Suprapubic skin (tissue), 4 donors: Measurements from ENCODE around the gene FAT4. TPM values are rescaled to one million over a fixed set of nuclear protein-coding genes. Genes with fewer than 3 reads are reported as not detected.
A peak's percentile ranks its signal among the peaks of the same experiment; 100 is the strongest.

Source experiments
- DNase-seq, 2 donors: peaks; one replicate each; pipeline ENCODE4 v3.0.0-alpha.2; 2019; ENCODE audit warnings: low spot score in 2 of 2
- H3K27ac ChIP-seq: fragments of 200-600 bp; sonication (generic); one replicate; pipeline ENCODE4 v1.5.1; 2019
- H3K27me3 ChIP-seq: fragments of 200-600 bp; sonication (generic); one replicate; pipeline ENCODE4 v1.5.1; 2019
- H3K36me3 ChIP-seq: fragments of 200-600 bp; sonication (generic); one replicate; pipeline ENCODE4 v1.5.1; 2019
- H3K4me1 ChIP-seq: fragments of 200-600 bp; sonication (generic); one replicate; pipeline ENCODE4 v1.5.1; 2019
- H3K4me3 ChIP-seq: fragments of 200-600 bp; sonication (generic); one replicate; pipeline ENCODE4 v1.5.1; 2019; ENCODE audit warnings: mild to moderate bottlenecking
- H3K9me3 ChIP-seq: fragments of 200-600 bp; sonication (generic); one replicate; pipeline ENCODE4 v1.5.1; 2019
- EP300 ChIP-seq: sonication (generic); formaldehyde crosslinking; IDR thresholded peaks from one replicate; pipeline ENCODE4 v1.6.1; 2017; ENCODE audit warnings: antibody characterized with exemption
- POLR2A ChIP-seq, 2 donors: fragments of 450-650 bp; IDR thresholded peaks; one replicate each; pipeline ENCODE4 v1.6.1; 2017; ENCODE audit warnings: antibody characterized with exemption in 2 of 2, mild to moderate bottlenecking in 2 of 2, moderate library complexity in 2 of 2
- POLR2AphosphoS5 ChIP-seq, 3 donors: sonication (generic); formaldehyde crosslinking; IDR thresholded peaks; one replicate each; pipeline ENCODE4 v1.6.1; 2017; ENCODE audit warnings: antibody characterized with exemption in 3 of 3
- WGBS: methylation state at CpG from one replicate; pipeline ENCODE4 v1.1.5; 2018; 5-methylcytosine and 5-hydroxymethylcytosine counted together
- total RNA-seq, 4 donors: library from RNA; depleted of rRNA; stranded (reverse); fragments of >200 nt; gene quantifications; one replicate each; pipeline ENCODE4 v1.1.0, GENCODE V29; 2016
- TF ChIP-seq, protein P1 (sequence below), 2 donors: fragments of 200-600 bp in 1 of 2; fragments of 450-650 bp in 1 of 2; sonication (generic) in 1 of 2; IDR thresholded peaks; one replicate each; pipeline ENCODE4 v1.5.1; 2016 to 2019; ENCODE audit warnings: antibody characterized with exemption in 2 of 2, mild to moderate bottlenecking in 1 of 2, moderate library complexity in 1 of 2

Gene FAT4, protein sequence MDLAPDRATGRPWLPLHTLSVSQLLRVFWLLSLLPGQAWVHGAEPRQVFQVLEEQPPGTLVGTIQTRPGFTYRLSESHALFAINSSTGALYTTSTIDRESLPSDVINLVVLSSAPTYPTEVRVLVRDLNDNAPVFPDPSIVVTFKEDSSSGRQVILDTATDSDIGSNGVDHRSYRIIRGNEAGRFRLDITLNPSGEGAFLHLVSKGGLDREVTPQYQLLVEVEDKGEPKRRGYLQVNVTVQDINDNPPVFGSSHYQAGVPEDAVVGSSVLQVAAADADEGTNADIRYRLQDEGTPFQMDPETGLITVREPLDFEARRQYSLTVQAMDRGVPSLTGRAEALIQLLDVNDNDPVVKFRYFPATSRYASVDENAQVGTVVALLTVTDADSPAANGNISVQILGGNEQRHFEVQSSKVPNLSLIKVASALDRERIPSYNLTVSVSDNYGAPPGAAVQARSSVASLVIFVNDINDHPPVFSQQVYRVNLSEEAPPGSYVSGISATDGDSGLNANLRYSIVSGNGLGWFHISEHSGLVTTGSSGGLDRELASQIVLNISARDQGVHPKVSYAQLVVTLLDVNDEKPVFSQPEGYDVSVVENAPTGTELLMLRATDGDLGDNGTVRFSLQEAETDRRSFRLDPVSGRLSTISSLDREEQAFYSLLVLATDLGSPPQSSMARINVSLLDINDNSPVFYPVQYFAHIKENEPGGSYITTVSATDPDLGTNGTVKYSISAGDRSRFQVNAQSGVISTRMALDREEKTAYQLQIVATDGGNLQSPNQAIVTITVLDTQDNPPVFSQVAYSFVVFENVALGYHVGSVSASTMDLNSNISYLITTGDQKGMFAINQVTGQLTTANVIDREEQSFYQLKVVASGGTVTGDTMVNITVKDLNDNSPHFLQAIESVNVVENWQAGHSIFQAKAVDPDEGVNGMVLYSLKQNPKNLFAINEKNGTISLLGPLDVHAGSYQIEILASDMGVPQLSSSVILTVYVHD (N-terminal part only)
- 1 to 10 TPM; 2.2 to 5.4 (median 3.7) TPM for total RNA-seq

DNA sequence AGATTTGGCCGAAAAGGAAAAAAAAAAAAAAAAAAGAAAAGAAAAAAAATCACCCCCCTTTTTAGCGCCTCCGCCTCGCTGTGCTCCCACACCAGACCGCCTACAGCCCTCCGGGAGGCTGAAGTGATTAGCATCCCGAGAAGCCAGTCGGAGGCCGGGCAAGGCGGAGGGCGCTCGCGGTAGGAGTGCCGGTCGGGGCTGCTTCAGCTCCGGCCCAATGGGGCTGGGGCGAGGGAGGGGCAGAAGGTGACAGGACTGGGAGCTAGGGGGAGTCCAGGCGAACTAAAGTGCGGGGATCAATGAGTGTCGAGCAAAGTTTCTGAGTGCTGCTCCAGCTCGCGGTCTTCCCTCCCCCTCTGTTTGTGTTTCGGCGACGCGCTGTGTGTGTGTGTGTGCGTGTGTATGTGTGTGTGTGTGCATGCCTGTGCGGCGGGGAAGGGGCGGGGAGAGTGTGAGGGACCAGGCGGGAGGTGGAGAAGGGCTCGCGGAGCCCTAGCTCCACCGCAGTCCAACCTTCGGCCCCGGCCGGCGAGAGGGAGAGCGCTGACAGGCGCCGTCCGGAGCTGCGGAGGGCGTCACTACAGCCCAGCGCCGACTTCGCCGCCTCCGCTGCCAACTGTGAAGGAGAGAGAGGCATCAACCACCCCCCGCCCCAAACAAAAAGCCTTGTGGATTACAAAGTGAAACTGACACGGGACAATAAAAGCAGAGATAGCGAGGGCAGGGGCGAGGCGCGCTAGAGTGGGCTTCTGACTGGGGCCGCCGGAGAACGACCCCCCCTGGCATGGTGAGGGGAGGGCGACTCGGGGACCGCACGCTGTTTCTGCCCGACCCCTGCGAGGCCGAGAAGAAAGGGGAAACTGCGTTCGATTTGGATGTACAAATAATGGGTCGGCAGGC is at the start of gene FAT4:
TSS of gene FAT4 (plus strand) at position 280 of the 900 bp plus-strand sequence. CDS start 1,457 bp downstream, outside the sequence.
- DNase-seq: peak; percentile 95 to 96
- Histone ChIP-seq H3K36me3 (no peaks in the 10 kb centered on the region), H3K4me1 (peaks cover 37% of the 10 kb centered on the region), H3K27ac (peak within 1 kb of the TSS; percentile 85), H3K27me3 (peaks cover 15% of the 10 kb centered on the region), H3K4me3 (peak within 1 kb of the TSS; percentile 73), H3K9me3 (peaks cover 4% of the 10 kb centered on the region)
- WGBS: under 1% methylated on average over 52 of the region's 68 CpGs
- no peak for TF ChIP-seq POLR2AphosphoS5 (IDR thresholded peaks at IDR 0.05)
- peak in 1 of 2 donors; percentile 62 for TF ChIP-seq POLR2A (IDR thresholded peaks at IDR 0.05)

DNA sequence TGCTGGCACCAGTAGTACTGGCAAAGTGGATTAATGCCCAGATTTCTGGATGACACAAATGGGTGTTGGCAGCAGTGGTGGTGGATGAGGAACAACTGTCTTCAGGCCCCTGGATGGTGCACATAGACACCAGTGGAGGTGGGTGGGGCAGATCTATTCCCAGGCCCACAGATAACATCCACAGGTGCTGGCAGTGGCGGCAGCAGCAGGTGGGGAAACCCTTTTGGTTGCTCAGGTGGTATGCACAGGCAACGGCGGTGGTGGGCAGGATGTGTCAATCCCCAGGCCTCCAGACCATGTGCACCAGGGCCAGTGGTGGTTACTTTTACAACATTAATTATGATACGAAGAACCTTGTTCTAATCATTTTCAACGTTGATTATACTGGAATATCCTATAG is 48.9 kb upstream of the FAT4 start:
- TF ChIP-seq, protein P1, sequence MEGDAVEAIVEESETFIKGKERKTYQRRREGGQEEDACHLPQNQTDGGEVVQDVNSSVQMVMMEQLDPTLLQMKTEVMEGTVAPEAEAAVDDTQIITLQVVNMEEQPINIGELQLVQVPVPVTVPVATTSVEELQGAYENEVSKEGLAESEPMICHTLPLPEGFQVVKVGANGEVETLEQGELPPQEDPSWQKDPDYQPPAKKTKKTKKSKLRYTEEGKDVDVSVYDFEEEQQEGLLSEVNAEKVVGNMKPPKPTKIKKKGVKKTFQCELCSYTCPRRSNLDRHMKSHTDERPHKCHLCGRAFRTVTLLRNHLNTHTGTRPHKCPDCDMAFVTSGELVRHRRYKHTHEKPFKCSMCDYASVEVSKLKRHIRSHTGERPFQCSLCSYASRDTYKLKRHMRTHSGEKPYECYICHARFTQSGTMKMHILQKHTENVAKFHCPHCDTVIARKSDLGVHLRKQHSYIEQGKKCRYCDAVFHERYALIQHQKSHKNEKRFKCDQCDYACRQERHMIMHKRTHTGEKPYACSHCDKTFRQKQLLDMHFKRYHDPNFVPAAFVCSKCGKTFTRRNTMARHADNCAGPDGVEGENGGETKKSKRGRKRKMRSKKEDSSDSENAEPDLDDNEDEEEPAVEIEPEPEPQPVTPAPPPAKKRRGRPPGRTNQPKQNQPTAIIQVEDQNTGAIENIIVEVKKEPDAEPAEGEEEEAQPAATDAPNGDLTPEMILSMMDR (IDR thresholded peaks at IDR 0.05): no peak
- TF ChIP-seq EP300 (no peak), POLR2AphosphoS5 (IDR thresholded peaks at IDR 0.05) (no peak), POLR2A (IDR thresholded peaks at IDR 0.05) (no peak)
- no peak overlapping the region for H3K27ac ChIP-seq
- no peaks in the 10 kb centered on the region for H3K9me3 ChIP-seq
- H3K36me3 ChIP-seq: no peaks in the 10 kb centered on the region
- no peak for DNase-seq
- H3K27me3 ChIP-seq: no peaks in the 10 kb centered on the region
- H3K4me1 ChIP-seq: peaks cover 12% of the 10 kb centered on the region
- H3K4me3 ChIP-seq: no peak overlapping the region
- WGBS: 95% methylated on average over 5 of the region's 5 CpGs

DNA sequence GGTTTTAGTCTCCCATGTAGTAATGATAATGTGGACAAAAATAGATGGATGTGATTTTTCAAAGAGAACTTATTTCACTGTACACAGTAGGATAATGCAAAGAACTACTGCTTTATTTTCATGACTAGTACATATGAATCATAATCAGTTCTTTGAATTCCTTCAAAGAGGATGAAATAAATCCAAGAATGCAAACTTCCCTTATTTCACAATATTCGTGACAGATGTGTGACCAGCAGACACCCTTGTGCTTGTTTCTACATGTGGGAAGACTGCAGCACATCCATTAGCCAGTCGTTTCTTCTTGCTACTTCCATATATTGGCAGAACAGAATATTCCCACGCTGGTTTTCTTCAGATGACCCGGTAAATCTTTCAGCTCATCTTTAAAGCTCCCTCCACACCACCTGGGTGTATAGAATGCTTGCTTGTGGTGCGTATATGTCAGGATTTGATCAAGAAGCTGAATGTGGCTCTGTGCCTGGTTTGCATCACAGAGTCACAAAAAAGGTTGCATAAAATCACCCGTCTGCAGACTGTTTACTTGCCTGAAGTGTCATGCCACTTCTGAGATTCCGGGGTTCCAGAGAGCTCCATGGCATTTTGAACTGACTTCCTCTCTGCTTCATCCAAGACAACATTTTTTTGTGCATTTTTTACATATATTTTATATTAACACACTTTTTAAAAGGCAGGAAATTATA is 47.7 kb upstream of the FAT4 start:
- H3K27ac ChIP-seq: peak overlapping the region; percentile 14
- no peaks in the 10 kb centered on the region for H3K36me3 ChIP-seq
- no peaks in the 10 kb centered on the region for H3K27me3 ChIP-seq
- no peak overlapping the region for H3K4me3 ChIP-seq
- DNase-seq: no peak
- peaks cover 12% of the 10 kb centered on the region for H3K4me1 ChIP-seq
- H3K9me3 ChIP-seq: no peaks in the 10 kb centered on the region
- 29% methylated on average over 7 of the region's 7 CpGs for WGBS
- TF ChIP-seq, protein P1 (IDR thresholded peaks at IDR 0.05): no peak
- TF ChIP-seq EP300 (no peak), POLR2A (IDR thresholded peaks at IDR 0.05) (no peak), POLR2AphosphoS5 (IDR thresholded peaks at IDR 0.05) (no peak)

DNA sequence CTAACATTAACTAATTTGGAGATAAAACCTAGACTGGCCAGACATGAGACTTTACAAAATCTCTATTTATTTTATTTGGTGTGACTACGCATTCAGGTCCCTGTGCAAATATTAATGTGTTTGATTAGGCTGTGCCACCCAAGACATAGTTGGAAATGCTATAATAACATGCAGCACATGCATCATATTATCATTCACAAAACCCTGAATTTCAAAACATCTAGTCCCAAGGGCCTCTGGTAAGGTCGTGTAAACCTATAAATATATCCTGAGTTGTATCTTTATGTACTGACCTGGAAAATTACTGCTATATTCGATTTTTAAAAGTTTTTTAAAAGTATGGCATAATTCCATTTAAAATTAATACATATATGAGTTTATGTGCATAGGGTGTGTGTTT is 47.1 kb upstream of the FAT4 start:
- DNase-seq: no peak
- 59% methylated on average over 3 of the region's 3 CpGs for WGBS
- no peak for TF ChIP-seq POLR2AphosphoS5 (IDR thresholded peaks at IDR 0.05)
- no peak for TF ChIP-seq EP300
- no peak for TF ChIP-seq POLR2A (IDR thresholded peaks at IDR 0.05)
- TF ChIP-seq, protein P1 (IDR thresholded peaks at IDR 0.05): no peak

More for the DNA sequence above, 47.1 kb upstream of the FAT4 start:
- H3K4me3 ChIP-seq: no peak overlapping the region
- H3K27me3 ChIP-seq: no peaks in the 10 kb centered on the region
- H3K9me3 ChIP-seq: no peaks in the 10 kb centered on the region
- H3K4me1 ChIP-seq: peaks cover 12% of the 10 kb centered on the region
- no peaks in the 10 kb centered on the region for H3K36me3 ChIP-seq
- H3K27ac ChIP-seq: no peak overlapping the region
